Kidney (tissue), 14 donors: ENCODE measurements around the gene TIRAP. TPM values are rescaled to one million over a fixed set of nuclear protein-coding genes. Genes with fewer than 3 reads are reported as not detected.

Source experiments
- DNase-seq, 5 donors: peaks; one replicate each; pipeline ENCODE4 v3.0.0-alpha.2; 2013 to 2020
- FAIRE-seq: peaks from 2 replicates; lab custom pipeline; 2012; peaks lifted over from hg19 to GRCh38; lab: Jason Lieb, UNC
- H3K27ac ChIP-seq, 2 donors: one replicate each; pipeline ENCODE4 v1.7.0; 2013; ENCODE audit warnings: low read depth in 2 of 2, low read length in 2 of 2, inconsistent platforms in 1 of 2
- H3K27me3 ChIP-seq: one replicate; pipeline ENCODE4 v1.7.1; 2013; ENCODE audit warnings: low read length, inconsistent platforms; ENCODE audit not compliant: control insufficient read depth, insufficient read depth
- H3K36me3 ChIP-seq, 3 donors: one replicate each; pipeline versions ENCODE4 v1.7.0 to v1.7.1; 2013; ENCODE audit warnings: low read length in 3 of 3, control low read depth in 1 of 3, inconsistent platforms in 1 of 3; ENCODE audit not compliant: insufficient read depth in 3 of 3, control insufficient read depth in 2 of 3
- H3K4me1 ChIP-seq, 3 donors: one replicate each; pipeline versions ENCODE4 v1.7.0 to v1.7.1; 2013; ENCODE audit warnings: low read length in 3 of 3, inconsistent platforms in 1 of 3, low read depth in 1 of 3; ENCODE audit not compliant: control insufficient read depth in 2 of 3, insufficient read depth in 2 of 3
- H3K4me3 ChIP-seq, 3 donors: one replicate each; pipeline versions ENCODE4 v1.7.0 to v1.8.1; 2013; ENCODE audit warnings: low read length in 3 of 3, control low read depth in 1 of 3, inconsistent platforms in 1 of 3
- H3K9ac ChIP-seq, 3 donors: one replicate each; pipeline versions ENCODE4 v1.7.0 to v1.7.1; 2013; ENCODE audit warnings: low read length in 3 of 3, control low read depth in 1 of 3, inconsistent platforms in 1 of 3
- H3K9me3 ChIP-seq, 3 donors: one replicate each; pipeline versions ENCODE4 v1.7.0 to v1.7.1; 2013; ENCODE audit warnings: low read length in 3 of 3, control low read depth in 1 of 3, inconsistent platforms in 1 of 3; ENCODE audit not compliant: control insufficient read depth in 2 of 3, insufficient read depth in 1 of 3
- CTCF ChIP-seq: IDR thresholded peaks from 3 replicates; pipeline ENCODE4 v1.5.1; 2012; ENCODE audit warnings: mild to moderate bottlenecking, moderate library complexity, borderline replicate concordance; ENCODE audit not compliant: insufficient read depth; ENCODE audit errors: extremely low read depth
- intact Hi-C: fragments of 100-400 bp; cut with DNase I; formaldehyde crosslinking; loops from one replicate; pipeline ENCODE4 v1.11.1; 2022
- polyA plus RNA-seq: library from polyadenylated mRNA; stranded (reverse); fragments of 350-450 nt; fragmentation: Illumina TruSeq; extraction: RNeasy Lipid Tissue Mini Kit (QIAGEN cat#74804); gene quantifications from one replicate; pipeline ENCODE4 v1.2.3, GENCODE V29; 2014; ENCODE audit warnings: low read depth, low replicate concordance; ENCODE audit not compliant: insufficient read depth
- total RNA-seq: library from RNA; stranded (reverse); fragmentation: NEBNext Ultra II Directional; extraction: Animal tissue kit (Norgen Biotek cat#: 25700); gene quantifications from one replicate; pipeline ENCODE4 v1.2.1, GENCODE V29; 2021
- donor health status: control.
- donor health status: control.
- donor health status: control.
- donor health status: control.
- donor health status: control.
- donor health status: DM: yes; HTN: yes; CAD: no.
- donor health status: Normal renal cell carcinoma (clear cell type).

Gene TIRAP
- total and polyA plus RNA-seq, 2 donors from 2014 or later, result 5.8 to 12.1 TPM

GRCh38 chr11:126303623-126304456, 20.9 kb downstream of the TIRAP start, which contains the start of gene DCPS:
Gene DCPS (plus strand): TSS chr11:126304060. CDS start chr11:126304081, 21 bp downstream.
- no peak for FAIRE-seq
- H3K4me1 ChIP-seq, result peaks cover 0 to 7% (median 0%) of the 10 kb centered on the region in 3 donors
- H3K27ac ChIP-seq, result peak within 1 kb of the TSS; percentile 89 to 96
- no peak for TF ChIP-seq CTCF
- peaks cover 0 to 2% (median 0%) of the 10 kb centered on the region in 3 donors for H3K36me3 ChIP-seq
- peak; percentile 93 to 96 (median 96) for DNase-seq
- H3K9ac ChIP-seq, result peak within 1 kb of the TSS; percentile 91 to 99 (median 93)
- H3K4me3 ChIP-seq, result peak within 1 kb of the TSS; percentile 74 to 99 (median 97)
- H3K9me3 ChIP-seq, result no peaks in the 10 kb centered on the region
- intact Hi-C loops, result no loop called here
- H3K27me3 ChIP-seq, result no peaks in the 10 kb centered on the region

- Histone ChIP-seq H3K4me1 (peaks cover 0 to 7% (median 0%) of the 10 kb centered on the region in 3 donors), H3K9me3 (no peaks in the 10 kb centered on the region), H3K27ac (peak overlapping the region in 1 of 2 donors; percentile 96), H3K9ac (peak overlapping the region; percentile 15 to 99 (median 91)), H3K4me3 (peak overlapping the region; percentile 74 to 99 (median 97)), H3K27me3 (no peaks in the 10 kb centered on the region), H3K36me3 (peaks cover 0 to 2% (median 0%) of the 10 kb centered on the region in 3 donors)
- intact Hi-C loops, result no loop called here
- FAIRE-seq (no peak), DNase-seq (no peak)
- TF ChIP-seq CTCF, result no peak
These were observed 21.7 kb downstream of the TIRAP start for GRCh38 chr11:126304457-126305075.

GRCh38 chr11:126305699-126306098, 22.8 kb downstream of the TIRAP start:
- Histone ChIP-seq H3K9ac (no peak overlapping the region), H3K4me1 (peaks cover 0 to 8% (median 0%) of the 10 kb centered on the region in 3 donors), H3K9me3 (no peaks in the 10 kb centered on the region), H3K27me3 (no peaks in the 10 kb centered on the region), H3K36me3 (peaks cover 0 to 2% (median 0%) of the 10 kb centered on the region in 3 donors), H3K4me3 (no peak overlapping the region), H3K27ac (no peak overlapping the region)
- TF ChIP-seq CTCF, result no peak
- FAIRE-seq, result no peak
- no peak for DNase-seq
- intact Hi-C loops, result no loop called here
